SH-SY5Y (cell line): ENCODE measurements around the gene SH3GL3.

Experiments used
- GATA2 ChIP-seq: IDR thresholded peaks from 2 replicates; pipeline ENCODE4 v1.6.1; 2011; ENCODE audit warnings: mild to moderate bottlenecking, low read depth, low read length
- GATA3 ChIP-seq: IDR thresholded peaks from 2 replicates; pipeline ENCODE4 v1.6.1; 2011; ENCODE audit warnings: low read depth, mild to moderate bottlenecking, low read length, moderate library complexity

Gene SH3GL3

GRCh38 chr15:83626171-83626802, 179.1 kb downstream of the SH3GL3 start:
- TF ChIP-seq GATA3: no peak
- no peak for TF ChIP-seq GATA2

DNA sequence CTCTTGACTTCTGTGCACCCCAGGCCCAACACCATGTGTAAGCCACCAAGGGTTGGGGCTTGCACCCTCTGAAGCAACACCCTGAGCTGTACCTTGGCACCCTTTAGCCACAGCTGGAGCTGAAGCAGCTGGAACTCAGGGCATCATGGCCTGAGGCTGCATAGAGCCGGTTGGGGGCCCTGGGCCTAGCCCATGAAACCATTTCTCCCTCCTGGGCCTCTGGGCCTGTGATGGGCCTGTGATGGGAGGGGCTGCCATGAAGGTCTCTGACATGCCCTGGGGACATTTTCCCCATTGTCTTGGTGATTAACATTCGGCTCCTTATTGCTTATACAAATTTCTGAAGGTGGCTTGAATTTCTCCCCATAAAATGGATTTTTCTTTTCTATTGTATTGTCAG, 184.4 kb downstream of the SH3GL3 start:
- TF ChIP-seq GATA2 (no peak), GATA3 (no peak)

- TF ChIP-seq GATA3 (no peak), GATA2 (no peak)
Observed at GRCh38 chr15:83643201-83643600, 196.1 kb downstream of the SH3GL3 start.

DNA sequence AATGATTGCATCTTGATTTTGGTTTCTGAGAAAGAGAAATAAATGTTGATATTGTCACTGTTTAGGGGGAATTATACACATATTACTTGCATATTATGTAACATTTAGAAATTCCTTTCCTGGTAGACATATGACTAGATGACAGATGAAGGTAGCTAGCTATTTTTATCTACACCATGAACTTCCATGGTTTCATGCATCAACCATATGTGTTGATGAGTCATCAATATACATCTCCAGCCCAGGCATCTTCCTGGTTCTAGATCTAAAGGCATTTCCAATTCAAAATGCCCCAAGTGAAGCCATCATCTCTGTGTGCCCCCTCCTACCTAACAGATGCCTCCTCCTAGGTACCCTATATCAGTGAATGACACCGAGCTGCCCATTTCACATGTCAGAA, 197.3 kb downstream of the SH3GL3 start:
- TF ChIP-seq GATA2: no peak

DNA sequence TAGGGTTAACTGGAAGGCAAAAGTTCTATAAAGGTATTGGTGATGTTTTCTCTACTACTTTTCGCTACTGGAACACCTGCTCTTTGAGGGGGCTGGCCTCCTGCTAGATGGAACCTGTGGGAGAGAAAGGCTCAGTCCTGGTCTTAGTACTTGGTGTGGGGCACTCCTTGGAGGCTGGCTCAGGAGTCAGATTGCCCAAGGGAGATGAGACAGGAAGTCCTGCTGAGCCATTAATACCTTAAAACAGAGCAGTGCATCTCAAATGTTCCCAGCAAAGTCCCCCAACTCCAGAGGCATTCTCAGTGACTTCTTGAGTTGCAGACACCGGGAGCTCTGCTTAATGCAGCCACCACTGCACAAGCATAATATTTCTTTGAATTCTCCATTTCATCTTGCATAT, 203.7 kb downstream of the SH3GL3 start:
- TF ChIP-seq GATA3 (no peak), GATA2 (no peak)

- TF ChIP-seq GATA2 (no peak), GATA3 (no peak)
Observed at GRCh38 chr15:83651541-83651940, 204.4 kb downstream of the SH3GL3 start.

GRCh38 chr15:83652626-83653204, 205.6 kb downstream of the SH3GL3 start:
- TF ChIP-seq GATA2 (no peak), GATA3 (no peak)

DNA sequence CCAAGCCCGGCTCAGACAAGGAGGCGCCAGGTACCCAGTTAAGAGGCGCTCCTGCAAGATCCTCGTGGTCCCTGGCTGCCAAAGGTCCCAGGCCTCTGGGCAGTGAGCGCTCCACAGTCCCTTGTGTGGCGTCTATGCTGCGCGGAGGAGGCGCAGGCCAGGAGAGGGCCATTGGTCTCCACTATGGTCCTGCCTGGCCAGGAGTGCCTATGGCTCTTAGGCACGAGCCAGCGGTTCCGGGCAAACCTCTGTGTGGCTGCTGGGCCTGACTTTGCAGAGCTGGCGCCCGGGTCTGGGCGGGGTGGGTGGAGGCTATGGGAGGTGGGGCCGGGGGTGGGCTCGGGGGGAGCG, 206.1 kb downstream of the SH3GL3 start:
- TF ChIP-seq GATA3: no peak

- TF ChIP-seq GATA3 (no peak), GATA2 (no peak)
Observed at GRCh38 chr15:83653639-83654378, 206.7 kb downstream of the SH3GL3 start, which contains the start of gene ADAMTSL3. TSS of gene ADAMTSL3 (plus strand) at chr15:83654123. CDS start at chr15:83655762, 1,639 bp downstream.

GRCh38 chr15:83654379-83655236, 207.5 kb downstream of the SH3GL3 start:
- TF ChIP-seq GATA3: no peak
- TF ChIP-seq GATA2: no peak

DNA sequence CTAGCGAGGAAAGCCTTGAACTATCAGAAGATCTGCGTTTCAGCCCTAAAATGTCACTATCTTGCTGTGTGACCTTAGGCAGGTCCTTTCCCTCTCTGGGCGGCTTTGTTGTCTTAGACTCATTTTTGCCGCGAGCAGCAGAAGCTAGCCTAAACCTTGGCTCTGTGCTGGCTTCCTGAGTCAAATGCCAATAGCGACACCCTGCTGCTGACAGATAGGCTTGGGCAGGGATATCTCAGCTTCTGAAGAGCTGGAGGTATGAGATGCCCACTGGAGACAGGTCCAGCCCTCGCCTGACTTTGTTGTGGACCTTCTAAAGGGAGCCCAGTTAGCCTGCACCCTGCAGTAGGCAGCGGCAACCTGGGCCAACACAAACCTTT, 208.1 kb downstream of the SH3GL3 start:
- no peak for TF ChIP-seq GATA2
- TF ChIP-seq GATA3: no peak

- no peak for TF ChIP-seq GATA2
- no peak for TF ChIP-seq GATA3
Observed at GRCh38 chr15:83656192-83656591, 209.1 kb downstream of the SH3GL3 start.

DNA sequence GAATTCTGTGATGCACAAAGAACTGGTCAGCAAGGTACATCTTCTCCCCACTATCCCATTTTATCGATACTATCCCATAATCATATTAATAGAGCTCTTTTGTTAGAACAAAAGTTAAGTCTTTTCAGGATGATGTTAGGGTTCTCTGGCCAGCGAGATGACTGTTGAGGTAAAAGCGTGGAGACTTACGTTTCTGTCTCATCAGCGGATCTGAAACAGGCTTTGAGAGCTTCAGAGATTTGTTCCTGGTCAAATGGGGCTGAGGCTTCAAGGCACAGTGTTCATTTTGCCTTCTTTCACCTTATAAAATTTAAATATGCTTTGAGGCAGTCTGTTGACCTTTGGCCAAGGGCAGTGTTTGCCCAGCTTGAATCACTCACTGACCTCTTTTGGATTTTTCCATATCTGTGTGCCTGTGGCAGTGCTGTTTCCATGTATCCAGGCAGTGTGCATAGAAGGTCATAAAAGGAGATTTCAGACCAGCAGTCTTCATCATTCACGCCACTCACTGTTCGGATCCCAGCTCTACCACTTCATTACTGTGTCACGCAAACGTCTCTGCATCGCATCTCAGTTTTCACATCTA, 209.9 kb downstream of the SH3GL3 start:
- no peak for TF ChIP-seq GATA3
- TF ChIP-seq GATA2: no peak

- TF ChIP-seq GATA2: no peak
Observed at GRCh38 chr15:83657549-83657948, 210.4 kb downstream of the SH3GL3 start.
